BJ (cell line): Measurements from ENCODE around the gene MMP15. TPM values are rescaled to one million over a fixed set of nuclear protein-coding genes. Genes with fewer than 3 reads are reported as not detected.

ENCODE experiments used
- CTCF ChIA-PET: fragments of 350-600 bp; formaldehyde crosslinking; extraction: SDS; loops from one replicate; lab custom pipeline; 2021; ENCODE audit warnings: antibody characterized with exemption, inconsistent platforms; lab: Yijun Ruan, JAX
- POLR2A ChIA-PET: fragments of 300-600 bp; sonication (Branson Sonifier 250); formaldehyde crosslinking; extraction: SDS; loops from one replicate; lab custom pipeline; 2021; ENCODE audit warnings: antibody characterized with exemption; lab: Charles Lee
- DNase-seq: peaks from one replicate; pipeline ENCODE4 v3.0.0-alpha.2; 2011; ENCODE audit warnings: low read depth
- H3K27me3 ChIP-seq: 2 replicates; pipeline ENCODE4 v1.6.0; 2011; ENCODE audit warnings: low read length; ENCODE audit not compliant: control insufficient read depth, insufficient read depth
- H3K36me3 ChIP-seq: 2 replicates; pipeline ENCODE4 v1.5.1; 2011; ENCODE audit warnings: low read length; ENCODE audit not compliant: control insufficient read depth, insufficient read depth
- H3K4me3 ChIP-seq: 2 replicates; pipeline ENCODE4 v1.5.1; 2011; ENCODE audit warnings: low read depth, mild to moderate bottlenecking, control low read depth, low read length
- CTCF ChIP-seq: IDR thresholded peaks from 2 replicates; pipeline ENCODE4 v1.5.1; 2011; ENCODE audit warnings: low read depth, mild to moderate bottlenecking, control low read depth, inconsistent platforms, low read length, moderate library complexity; ENCODE audit not compliant: insufficient read depth
- polyA plus RNA-seq: library from polyadenylated mRNA; depleted of rRNA; stranded (reverse); fragments of >200 nt; gene quantifications from 2 replicates; pipeline ENCODE4 v1.2.3, GENCODE V29; 2011

Gene MMP15
- polyA plus RNA-seq, 1 experiment, result 1.1 TPM

DNA sequence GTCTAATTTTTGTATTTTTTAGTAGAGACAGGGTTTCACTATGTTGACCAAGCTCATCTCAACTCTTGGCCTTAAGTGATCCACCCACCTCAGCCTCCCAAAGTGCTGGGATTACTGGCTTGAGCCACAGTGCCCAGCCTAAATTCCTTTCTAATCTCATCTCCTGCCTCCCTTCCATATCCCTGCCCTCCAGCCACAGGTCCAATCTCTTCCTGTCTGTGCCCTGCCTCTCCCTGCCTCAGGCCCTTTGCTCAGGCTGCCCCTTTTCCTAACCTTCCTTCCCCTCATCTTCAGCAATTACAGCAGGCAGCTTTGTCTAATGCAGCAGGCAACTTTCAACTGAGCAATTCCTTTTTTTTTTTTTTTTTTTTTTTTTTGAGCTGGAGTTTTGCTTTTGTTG is 56.8 kb downstream of the MMP15 start:
- no peak for DNase-seq
- H3K27me3 ChIP-seq, result no peaks in the 10 kb centered on the region
- CTCF ChIA-PET, result no interaction called here
- no peaks in the 10 kb centered on the region for H3K36me3 ChIP-seq
- H3K4me3 ChIP-seq, result no peak overlapping the region
- POLR2A ChIA-PET, result no interaction called here
- no peak for TF ChIP-seq CTCF

DNA sequence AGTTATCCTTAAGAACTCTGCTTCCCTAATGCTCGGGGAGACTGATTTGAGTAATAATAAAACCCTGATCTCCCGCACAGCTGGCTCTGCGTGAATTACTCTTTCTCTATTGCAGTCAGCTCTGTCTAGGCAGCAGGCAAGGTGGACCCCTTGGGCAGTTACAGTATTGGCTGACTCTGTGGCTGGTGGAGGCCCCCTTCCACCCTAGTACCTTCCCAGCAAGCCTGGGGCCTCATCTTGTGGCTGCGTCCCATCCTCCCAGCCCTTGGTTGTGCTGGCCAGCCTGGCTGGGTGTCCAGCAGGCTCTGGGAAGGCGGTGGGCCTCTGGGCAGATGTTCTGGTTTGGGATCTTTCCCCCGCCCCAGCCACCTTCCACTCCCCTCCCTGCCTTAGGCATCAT is 59.1 kb downstream of the MMP15 start:
- Histone ChIP-seq H3K27me3 (no peaks in the 10 kb centered on the region), H3K4me3 (no peak overlapping the region), H3K36me3 (no peaks in the 10 kb centered on the region)
- CTCF ChIA-PET, result interaction anchor here (1.1 kb wide), 1 partner anchor 13 kb away, joined by 3 read pairs; no protein-coding TSS in a partner anchor
- no peak for DNase-seq
- POLR2A ChIA-PET, result no interaction called here
- TF ChIP-seq CTCF, result no peak

DNA sequence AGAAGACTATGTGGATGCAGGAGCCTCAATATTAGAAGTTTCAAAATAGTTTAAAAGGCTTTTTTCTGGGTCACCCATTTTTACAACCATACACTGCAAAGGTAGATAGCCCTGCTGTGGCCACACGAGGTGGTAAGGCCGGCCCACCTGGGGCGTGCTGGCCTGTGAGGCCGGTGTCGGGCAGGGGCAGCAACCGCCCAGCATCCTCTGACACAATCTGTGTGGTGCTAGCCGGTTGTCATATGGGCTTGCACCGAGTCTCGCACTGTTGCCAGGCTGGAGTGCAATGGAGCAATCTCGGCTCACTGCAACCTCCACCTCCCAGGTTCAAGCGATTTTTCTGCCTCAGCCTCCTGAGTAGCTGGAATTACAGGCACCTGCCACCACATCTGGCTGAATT is 59.6 kb downstream of the MMP15 start:
- POLR2A ChIA-PET, result no interaction called here
- no peaks in the 10 kb centered on the region for H3K27me3 ChIP-seq
- no peaks in the 10 kb centered on the region for H3K36me3 ChIP-seq
- H3K4me3 ChIP-seq, result no peak overlapping the region
- TF ChIP-seq CTCF, result no peak
- CTCF ChIA-PET, result interaction anchor here (1.1 kb wide), 1 partner anchor 13 kb away, joined by 3 read pairs; no protein-coding TSS in a partner anchor
- DNase-seq, result no peak

GRCh38 chr16:58085584-58086251 is 60.2 kb downstream of the MMP15 start:
- POLR2A ChIA-PET, result no interaction called here
- no peak for TF ChIP-seq CTCF
- Histone ChIP-seq H3K27me3 (no peaks in the 10 kb centered on the region), H3K4me3 (no peak overlapping the region), H3K36me3 (no peaks in the 10 kb centered on the region)
- CTCF ChIA-PET, result interaction anchor here (1.1 kb wide), 1 partner anchor 12 kb away, joined by 3 read pairs; no protein-coding TSS in a partner anchor
- DNase-seq, result no peak

- H3K36me3 ChIP-seq, result no peaks in the 10 kb centered on the region
- DNase-seq, result no peak
- no peaks in the 10 kb centered on the region for H3K27me3 ChIP-seq
- CTCF ChIA-PET, result no interaction called here
- no peak for TF ChIP-seq CTCF
- POLR2A ChIA-PET, result no interaction called here
- no peak overlapping the region for H3K4me3 ChIP-seq
These were observed 61.0 kb downstream of the MMP15 start for GRCh38 chr16:58086381-58087208.
